B cell (primary cell): Measurements from ENCODE around the gene PRRC2A. TPM values are rescaled to one million over a fixed set of nuclear protein-coding genes. Genes with fewer than 3 reads are reported as not detected.

Experiments used
- ATAC-seq: fragments of 200-7000 bp; cut with Tn5 transposase; one replicate; pipeline ENCODE4 v1.10.0; 2021; ENCODE audit warnings: low read depth, mild to moderate bottlenecking, moderate number of reproducible peaks, moderate library complexity
- CTCF ChIA-PET: fragments of 350-600 bp; sonication (Branson Sonifier 250); formaldehyde crosslinking; loops from one replicate; lab custom pipeline; 2021; ENCODE audit warnings: antibody characterized with exemption, inconsistent platforms; lab: Charles Lee
- POLR2A ChIA-PET: fragments of 350-600 bp; sonication (Branson Sonifier 250); formaldehyde crosslinking; loops from one replicate; lab custom pipeline; 2021; ENCODE audit warnings: antibody characterized with exemption; lab: Charles Lee
- DNase-seq: peaks from one replicate; pipeline ENCODE4 v3.0.0; 2013
- H2AFZ ChIP-seq: 2 replicates; pipeline ENCODE4 v1.6.1; 2012; ENCODE audit warnings: mild to moderate bottlenecking, low read depth, low read length; ENCODE audit not compliant: insufficient read depth, poor library complexity, severe bottlenecking
- H3K27ac ChIP-seq, 2 donors: 1 replicate in 1 of 2; 2 replicates in 1 of 2; pipeline ENCODE4 v1.5.1; 2012 to 2013; ENCODE audit warnings: low read length in 2 of 2, mild to moderate bottlenecking in 2 of 2, moderate library complexity in 1 of 2
- H3K27me3 ChIP-seq, 4 experiments: fragments of 200-600 bp in 1 of 4; sonication (generic) in 1 of 4; replicated peaks in 1 of 4; 1 replicate in 2 of 4; 2 replicates in 2 of 4; pipeline versions ENCODE4 v1.6.1 to v1.7.0; 2013 to 2016; ENCODE audit warnings: low read length in 3 of 4, mild to moderate bottlenecking in 2 of 4, mixed read lengths in 1 of 4, moderate library complexity in 1 of 4; ENCODE audit not compliant: insufficient read depth in 4 of 4, control insufficient read depth in 3 of 4; ENCODE audit errors: control extremely low read depth in 1 of 4
- H3K36me3 ChIP-seq, 2 experiments: replicated peaks in 1 of 2; 1 replicate in 1 of 2; 2 replicates in 1 of 2; pipeline versions ENCODE4 v1.6.1 to v1.7.1; 2013; ENCODE audit warnings: low read length in 1 of 2; ENCODE audit not compliant: insufficient read depth in 2 of 2, control insufficient read depth in 1 of 2; ENCODE audit errors: control extremely low read depth in 1 of 2, extremely low read depth in 1 of 2
- H3K4me1 ChIP-seq, 2 donors: fragments of 200-600 bp in 1 of 2; sonication (generic) in 1 of 2; 1 replicate in 1 of 2; 2 replicates in 1 of 2; pipeline versions ENCODE4 v1.5.1 to v1.6.1; 2013 to 2017; ENCODE audit warnings: low read length in 2 of 2; ENCODE audit not compliant: control insufficient read depth in 2 of 2, insufficient read depth in 2 of 2
- H3K4me2 ChIP-seq: replicated peaks from 2 replicates; pipeline ENCODE3; 2012; ENCODE audit warnings: mild to moderate bottlenecking, low read depth, low read length; ENCODE audit not compliant: poor library complexity, severe bottlenecking
- H3K4me3 ChIP-seq, 5 experiments: fragments of 200-600 bp in 1 of 5; sonication (generic) in 1 of 5; 1 replicate in 3 of 5; 2 replicates in 2 of 5; pipeline versions ENCODE4 v1.5.1 to v1.7.0; 2011 to 2016; ENCODE audit warnings: low read length in 4 of 5, mild to moderate bottlenecking in 4 of 5, low read depth in 2 of 5, control low read depth in 1 of 5, moderate library complexity in 1 of 5; ENCODE audit not compliant: insufficient read depth in 1 of 5; ENCODE audit errors: control extremely low read depth in 1 of 5, extremely low read depth in 1 of 5
- H3K79me2 ChIP-seq: fragments of 200-600 bp; sonication (generic); one replicate; pipeline ENCODE4 v1.6.0; 2016; ENCODE audit warnings: low read length; ENCODE audit not compliant: control insufficient read depth, insufficient read depth
- H3K9ac ChIP-seq: fragments of 200-600 bp; sonication (generic); 2 replicates; pipeline ENCODE4 v1.6.1; 2017; ENCODE audit warnings: mild to moderate bottlenecking, low read length, moderate library complexity
- H3K9me3 ChIP-seq, 3 donors: one replicate each; pipeline versions ENCODE4 v1.6.1 to v1.7.1; 2013; ENCODE audit warnings: low read length in 2 of 3; ENCODE audit not compliant: control insufficient read depth in 2 of 3, insufficient read depth in 1 of 3; ENCODE audit errors: control extremely low read depth in 1 of 3
- H4K20me1 ChIP-seq: 2 replicates; pipeline ENCODE4 v1.6.0; 2012; ENCODE audit warnings: mild to moderate bottlenecking, low read length; ENCODE audit not compliant: insufficient read depth, control insufficient read depth, poor library complexity, severe bottlenecking
- H3K27ac Mint-ChIP-seq: one replicate; pipeline ENCODE4 v1.8.0; 2021; ENCODE audit warnings: mixed read lengths
- H3K27me3 Mint-ChIP-seq: one replicate; pipeline ENCODE4 v1.8.0; 2021; ENCODE audit warnings: mixed read lengths
- H3K4me1 Mint-ChIP-seq: one replicate; pipeline ENCODE4 v1.8.0; 2021; ENCODE audit warnings: mixed read lengths
- H3K4me3 Mint-ChIP-seq: one replicate; pipeline ENCODE4 v1.8.0; 2021; ENCODE audit warnings: mixed read lengths
- H3K9me3 Mint-ChIP-seq: one replicate; pipeline ENCODE4 v1.8.0; 2022; ENCODE audit warnings: mixed read lengths; ENCODE audit not compliant: insufficient read depth
- CTCF ChIP-seq: fragments of 200-600 bp; IDR thresholded peaks from one replicate; pipeline ENCODE4 v1.8.0; 2022; ENCODE audit warnings: antibody characterized with exemption, mild to moderate bottlenecking
- EZH2 ChIP-seq: IDR thresholded peaks from 2 replicates; pipeline ENCODE4 v1.6.1; 2012; ENCODE audit warnings: borderline replicate concordance, low read depth, mild to moderate bottlenecking, moderate library complexity, low read length; ENCODE audit not compliant: insufficient read depth, poor library complexity, severe bottlenecking
- WGBS: methylation state at CpG from one replicate; pipeline ENCODE4 v1.1.5; 2013; ENCODE audit warnings: missing lambda C conversion rate; ENCODE audit not compliant: insufficient coverage; 5-methylcytosine and 5-hydroxymethylcytosine counted together
- intact Hi-C: fragments of 100-400 bp; cut with micrococcal nuclease; formaldehyde crosslinking; loops from one replicate; pipeline ENCODE4 v1.10.0; 2022
- polyA plus RNA-seq: library from polyadenylated mRNA; depleted of rRNA; stranded (reverse); fragments of >200 nt; gene quantifications from 2 replicates; pipeline ENCODE4 v1.2.3, GENCODE V29; 2012
- total RNA-seq, 2 donors: library from RNA; stranded (reverse); fragments of 120-200 nt in 1 of 2; gene quantifications; 1 replicate in 1 of 2; 2 replicates in 1 of 2; pipeline versions ENCODE4 v1.2.3 to v1.2.4, GENCODE V29; 2013 to 2022

Gene PRRC2A
- total and polyA plus RNA-seq, 2 donors (not counting 1 experiment from before 2014, with no cell fraction given), result 153 to 265 TPM

- Histone ChIP-seq H3K27me3 (no peaks in the 10 kb centered on the region), H3K9me3 (no peaks in the 10 kb centered on the region), H3K9ac (no peak overlapping the region), H3K79me2 (peaks cover 10% of the 10 kb centered on the region), H4K20me1 (peaks cover 30% of the 10 kb centered on the region), H3K36me3 (peaks cover 7 to 84% of the 10 kb centered on the region in 2 experiments), H3K4me3 (no peak overlapping the region), H3K4me2 (no peak overlapping the region), H3K27ac (no peak overlapping the region), H2AFZ (no peak overlapping the region), H3K4me1 (peaks cover under 1 to 2% of the 10 kb centered on the region in 2 donors)
- CTCF ChIA-PET, result interaction anchor here (0.7 to 1.2 kb wide), 3 partner anchors 12 to 264 kb away, joined by 3 to 4 read pairs (median 3); no protein-coding TSS in a partner anchor
- Mint-ChIP-seq H3K27me3 (no peaks in the 10 kb centered on the region), H3K27ac (no peak overlapping the region), H3K4me3 (no peak overlapping the region), H3K9me3 (no peaks in the 10 kb centered on the region), H3K4me1 (peaks cover 8% of the 10 kb centered on the region)
- intact Hi-C loops, result no loop called here
- no peak for TF ChIP-seq CTCF
- TF ChIP-seq EZH2, result no peak
- POLR2A ChIA-PET, result interaction anchor here (0.6 kb wide), 1 partner anchor 342 kb away, joined by 3 read pairs; no protein-coding TSS in a partner anchor
- DNase-seq (no peak), ATAC-seq (no peak)
- 100% methylated on average over 2 of the region's 10 CpGs for WGBS
These were observed 6.4 kb downstream of the PRRC2A start for GRCh38 chr6:31626952-31627351.

GRCh38 chr6:31627690-31628287, 7.3 kb downstream of the PRRC2A start:
- POLR2A ChIA-PET, result interaction anchor here (0.6 kb wide), 1 partner anchor 341 kb away, joined by 3 read pairs; no protein-coding TSS in a partner anchor
- peaks cover under 1% of the 10 kb centered on the region for H3K4me1 Mint-ChIP-seq
- H3K27ac Mint-ChIP-seq, result no peak overlapping the region
- DNase-seq, result no peak
- Histone ChIP-seq H3K79me2 (peaks cover 5% of the 10 kb centered on the region), H3K4me2 (no peak overlapping the region), H3K36me3 (peaks cover 7 to 90% of the 10 kb centered on the region in 2 experiments), H3K27ac (no peak overlapping the region), H3K9ac (no peak overlapping the region), H2AFZ (no peak overlapping the region), H3K9me3 (no peaks in the 10 kb centered on the region), H3K4me1 (no peaks in the 10 kb centered on the region), H3K4me3 (no peak overlapping the region), H3K27me3 (no peaks in the 10 kb centered on the region), H4K20me1 (peaks cover 38% of the 10 kb centered on the region)
- intact Hi-C loops, result no loop called here
- H3K4me3 Mint-ChIP-seq, result no peak overlapping the region
- ATAC-seq, result no peak
- no peaks in the 10 kb centered on the region for H3K27me3 Mint-ChIP-seq
- 98% methylated on average over 18 of the region's 19 CpGs for WGBS
- CTCF ChIA-PET, result interaction anchor here (1.1 to 1.2 kb wide), 2 partner anchors 76 to 263 kb away, joined by 3 read pairs; no protein-coding TSS in a partner anchor
- no peaks in the 10 kb centered on the region for H3K9me3 Mint-ChIP-seq
- TF ChIP-seq CTCF (no peak), EZH2 (no peak)
